C4-2B (cell line): Measurements from ENCODE around the gene HELT.

ENCODE experiments used
- H3K27ac ChIP-seq: fragments of 450-650 bp; 2 replicates; pipeline ENCODE4 v1.5.1; 2017
- ZFX ChIP-seq: fragments of 450-650 bp; IDR thresholded peaks from 2 replicates; pipeline ENCODE4 v1.6.1; 2017
- TF ChIP-seq, protein P1 (sequence below): fragments of 450-650 bp; conservative IDR thresholded peaks from 2 replicates; pipeline ENCODE4 v1.5.1; 2017; ENCODE audit warnings: mild to moderate bottlenecking

Gene HELT

DNA sequence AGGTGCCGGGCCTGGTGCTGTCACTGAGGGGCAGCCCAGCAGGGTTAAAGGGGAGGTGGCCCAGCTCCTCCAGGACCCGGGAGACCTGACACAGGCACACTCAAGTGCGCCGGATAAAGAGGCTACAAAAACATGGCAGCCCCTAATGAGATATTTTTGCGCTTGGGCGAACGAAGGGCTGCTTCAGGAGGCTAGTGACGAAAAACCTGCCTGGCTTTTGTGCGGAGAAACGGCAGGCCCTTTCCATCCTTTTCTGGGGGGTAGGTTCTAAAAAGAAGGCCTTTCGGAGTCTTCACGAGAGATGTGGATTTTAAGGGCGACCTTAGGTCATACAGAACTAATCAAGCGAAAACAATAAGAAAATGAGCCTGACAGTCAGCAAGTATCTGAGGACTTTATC lies 35.5 kb downstream of the HELT start:
- H3K27ac ChIP-seq: no peak overlapping the region
- TF ChIP-seq, protein P1, sequence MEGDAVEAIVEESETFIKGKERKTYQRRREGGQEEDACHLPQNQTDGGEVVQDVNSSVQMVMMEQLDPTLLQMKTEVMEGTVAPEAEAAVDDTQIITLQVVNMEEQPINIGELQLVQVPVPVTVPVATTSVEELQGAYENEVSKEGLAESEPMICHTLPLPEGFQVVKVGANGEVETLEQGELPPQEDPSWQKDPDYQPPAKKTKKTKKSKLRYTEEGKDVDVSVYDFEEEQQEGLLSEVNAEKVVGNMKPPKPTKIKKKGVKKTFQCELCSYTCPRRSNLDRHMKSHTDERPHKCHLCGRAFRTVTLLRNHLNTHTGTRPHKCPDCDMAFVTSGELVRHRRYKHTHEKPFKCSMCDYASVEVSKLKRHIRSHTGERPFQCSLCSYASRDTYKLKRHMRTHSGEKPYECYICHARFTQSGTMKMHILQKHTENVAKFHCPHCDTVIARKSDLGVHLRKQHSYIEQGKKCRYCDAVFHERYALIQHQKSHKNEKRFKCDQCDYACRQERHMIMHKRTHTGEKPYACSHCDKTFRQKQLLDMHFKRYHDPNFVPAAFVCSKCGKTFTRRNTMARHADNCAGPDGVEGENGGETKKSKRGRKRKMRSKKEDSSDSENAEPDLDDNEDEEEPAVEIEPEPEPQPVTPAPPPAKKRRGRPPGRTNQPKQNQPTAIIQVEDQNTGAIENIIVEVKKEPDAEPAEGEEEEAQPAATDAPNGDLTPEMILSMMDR: no peak
- no peak for TF ChIP-seq ZFX

DNA sequence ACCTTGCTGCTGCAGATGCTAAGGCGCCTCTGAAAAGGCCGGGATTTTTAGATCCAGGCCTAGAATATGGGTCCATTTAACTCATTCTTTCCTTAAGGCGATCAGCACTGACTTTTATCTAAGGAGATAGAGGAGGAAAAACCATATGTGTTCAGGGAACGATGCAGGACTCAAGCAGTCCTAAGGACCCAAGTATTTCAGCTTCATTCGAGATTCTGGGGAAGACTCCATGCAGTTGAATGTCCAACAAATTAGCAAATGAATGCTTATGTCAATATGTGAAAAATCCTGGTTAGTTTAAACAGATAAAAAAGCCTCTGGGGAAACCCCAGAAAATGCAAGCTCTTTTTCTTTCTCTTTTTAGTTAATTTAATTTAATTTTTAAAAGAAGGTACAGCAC lies 36.0 kb downstream of the HELT start:
- H3K27ac ChIP-seq: no peak overlapping the region
- no peak for TF ChIP-seq ZFX
- TF ChIP-seq, protein P1: no peak

DNA sequence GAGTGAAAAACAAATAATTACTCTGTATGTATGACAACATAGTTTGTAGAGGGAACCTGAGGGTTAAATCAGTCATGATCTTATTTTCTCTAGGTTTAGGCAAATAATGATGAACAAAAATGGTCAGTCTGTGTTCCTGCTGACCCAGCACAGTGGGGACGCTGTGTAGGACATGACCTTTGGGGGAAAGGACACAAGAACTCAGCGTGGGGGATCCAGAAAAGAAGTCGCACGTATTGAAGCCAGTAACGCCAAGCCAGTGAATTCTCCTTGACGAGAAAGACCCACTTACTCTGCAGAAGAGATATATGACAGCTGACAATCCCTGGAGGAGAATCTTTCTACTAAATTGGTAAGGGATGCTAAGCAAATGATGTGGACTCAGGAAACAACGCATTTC lies 36.6 kb downstream of the HELT start:
- TF ChIP-seq, protein P1: no peak
- no peak for TF ChIP-seq ZFX

DNA sequence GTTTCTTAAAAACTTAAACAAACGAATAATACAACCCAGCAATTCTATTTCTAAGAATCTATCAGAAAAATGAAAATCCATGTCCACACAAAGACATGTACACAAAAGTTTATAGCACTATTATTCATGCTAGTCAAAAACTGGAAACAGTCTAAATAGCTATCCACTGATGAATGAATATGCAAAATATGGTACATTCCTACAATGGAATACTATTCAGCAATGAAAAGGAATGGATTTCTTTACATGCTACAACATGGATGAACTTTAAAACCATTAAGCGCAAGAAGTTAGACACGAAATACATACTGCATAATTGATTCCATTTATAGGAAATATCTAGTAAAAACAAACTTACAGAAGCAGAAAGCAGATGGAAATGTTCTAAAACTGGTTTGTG lies 43.3 kb downstream of the HELT start:
- H3K27ac ChIP-seq: no peak overlapping the region
- TF ChIP-seq, protein P1: no peak
- TF ChIP-seq ZFX: no peak

More for the DNA sequence above, 36.6 kb downstream of the HELT start:
- no peak overlapping the region for H3K27ac ChIP-seq

DNA sequence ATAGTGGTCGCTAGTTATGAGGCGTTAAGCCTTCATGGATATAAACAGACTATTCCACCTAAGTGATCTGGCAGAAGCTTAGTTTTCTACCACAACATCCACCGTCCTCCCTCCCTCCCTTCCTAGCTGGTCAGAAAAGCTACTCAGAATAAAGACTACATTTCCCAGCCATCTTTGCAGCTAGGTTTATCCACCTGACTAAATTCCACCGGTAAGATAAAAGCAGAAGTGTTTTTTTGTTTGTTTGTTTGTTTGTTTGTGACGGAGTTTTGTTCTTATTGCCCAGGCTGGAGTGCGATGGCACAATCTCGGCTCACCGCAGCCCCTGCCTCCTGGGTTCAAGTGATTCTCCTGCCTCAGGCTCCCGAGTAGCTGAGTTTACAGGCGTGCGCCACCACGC lies 44.3 kb downstream of the HELT start:
- no peak for TF ChIP-seq ZFX
- TF ChIP-seq, protein P1: no peak
- no peak overlapping the region for H3K27ac ChIP-seq

DNA sequence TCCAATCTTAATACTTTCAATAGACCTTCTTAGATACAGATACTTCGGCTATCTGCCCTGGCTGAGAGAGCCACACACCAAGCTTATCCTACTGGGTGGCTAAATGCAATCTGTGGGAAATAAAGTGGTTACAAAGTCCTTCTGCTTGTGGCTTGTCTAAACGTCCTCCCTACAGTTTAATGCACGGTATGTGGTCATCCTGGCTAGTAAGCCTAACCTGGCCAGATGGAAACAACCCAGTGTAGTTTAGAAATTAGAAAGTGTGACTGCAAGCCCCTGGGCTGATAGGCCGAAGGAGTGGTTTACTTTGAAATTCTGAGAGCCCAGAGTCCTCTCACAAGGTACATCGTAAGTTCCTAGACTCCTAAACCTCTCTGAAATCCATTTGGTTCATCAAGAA lies 47.9 kb downstream of the HELT start:
- no peak overlapping the region for H3K27ac ChIP-seq
- TF ChIP-seq ZFX: no peak
- TF ChIP-seq, protein P1: no peak

DNA sequence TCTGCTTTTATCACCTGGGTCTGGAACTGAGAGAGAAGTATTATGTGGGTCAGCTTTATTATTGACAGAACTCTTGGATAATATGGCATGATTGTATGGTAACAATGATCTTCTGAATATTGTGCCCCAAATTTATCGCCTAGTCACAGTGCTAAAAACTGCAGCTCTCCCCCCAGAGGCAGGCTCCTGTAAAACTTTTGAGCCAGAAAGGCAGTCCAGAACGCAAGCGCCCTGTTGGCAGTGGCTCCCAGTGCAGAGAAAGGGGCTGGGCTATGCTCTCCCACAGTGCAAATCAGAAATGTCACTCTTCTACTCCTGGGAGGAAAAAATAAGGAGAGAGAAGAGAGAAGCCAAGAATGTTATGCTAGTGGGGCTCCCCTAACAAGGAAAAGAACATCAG lies 50.5 kb downstream of the HELT start:
- TF ChIP-seq, protein P1: no peak
- TF ChIP-seq ZFX: no peak

More for the DNA sequence above, 50.5 kb downstream of the HELT start:
- no peak overlapping the region for H3K27ac ChIP-seq
